Ovary (tissue), 9 donors: ENCODE results near the gene MMEL1. TPM values are rescaled to one million over a fixed set of nuclear protein-coding genes. Genes with fewer than 3 reads are reported as not detected.

Experiments used
- DNase-seq, 5 donors: peaks; one replicate each; pipeline ENCODE4 v3.0.0-alpha.2; 2019 to 2020
- H3K27ac ChIP-seq, 2 donors: fragments of 200-600 bp; one replicate each; pipeline versions ENCODE4 v1.5.1 to v1.8.0; 2019 to 2022
- H3K27me3 ChIP-seq: fragments of 200-600 bp; one replicate; pipeline ENCODE4 v1.8.0; 2022
- H3K36me3 ChIP-seq: fragments of 200-600 bp; sonication (generic); one replicate; pipeline ENCODE4 v1.5.1; 2019
- H3K4me1 ChIP-seq: one replicate; pipeline ENCODE4 v1.8.1; 2013; ENCODE audit warnings: mild to moderate bottlenecking, moderate library complexity; ENCODE audit not compliant: insufficient read depth
- H3K4me3 ChIP-seq: fragments of 200-600 bp; sonication (generic); one replicate; pipeline ENCODE4 v1.5.1; 2017
- H3K9me3 ChIP-seq, 2 donors: fragments of 200-600 bp in 1 of 2; sonication (generic) in 1 of 2; one replicate each; pipeline versions ENCODE4 v1.5.1 to v1.8.1; 2013 to 2019; ENCODE audit warnings: mild to moderate bottlenecking in 1 of 2, moderate library complexity in 1 of 2
- CTCF ChIP-seq, 3 donors: fragments of 450-650 bp in 2 of 3; fragments of 200-600 bp in 1 of 3; IDR thresholded peaks; one replicate each; pipeline versions ENCODE4 v1.5.1 to v1.8.0; 2016 to 2022; ENCODE audit warnings: antibody characterized with exemption in 3 of 3, mild to moderate bottlenecking in 1 of 3
- EP300 ChIP-seq: sonication (generic); formaldehyde crosslinking; IDR thresholded peaks from one replicate; pipeline ENCODE4 v1.6.1; 2017; ENCODE audit warnings: antibody characterized with exemption
- POLR2A ChIP-seq: fragments of 450-650 bp; IDR thresholded peaks from one replicate; pipeline ENCODE4 v1.6.1; 2017; ENCODE audit warnings: antibody characterized with exemption, mild to moderate bottlenecking, moderate library complexity
- WGBS, 3 donors: extraction: QIAGEN DNeasy Blood & Tissue Kit in 1 of 3; methylation state at CpG; one replicate each; pipeline versions ENCODE4 v1.1.5 to v1.1.7; 2013 to 2017; 5-methylcytosine and 5-hydroxymethylcytosine counted together
- intact Hi-C, 4 donors: fragments of 100-400 bp; cut with DNase I; formaldehyde crosslinking; loops; one replicate each; pipeline versions ENCODE4 v1.11.0 to v1.15.1; 2022 to 2023
- polyA plus RNA-seq, 2 donors: library from polyadenylated mRNA; stranded (reverse); fragments of 200-250 nt in 1 of 2; fragments of 350-450 nt in 1 of 2; fragmentation: Illumina TruSeq in 1 of 2; extraction: RNeasy Lipid Tissue Mini Kit (QIAGEN cat#74804) in 1 of 2; gene quantifications; one replicate each; pipeline ENCODE4 v1.2.3, GENCODE V29; 2013 to 2014
- total RNA-seq, 7 donors: library from RNA; depleted of rRNA in 2 of 7; stranded (reverse); fragments of >200 nt in 2 of 7; fragmentation: NEBNext Ultra II Directional in 3 of 7; extraction: Animal tissue kit (Norgen Biotek cat#: 25700) in 3 of 7; gene quantifications; one replicate each; pipeline versions ENCODE4 v1.1.0 to v1.2.4, GENCODE V29; 2016 to 2023
- donor health status: DM: no; HTN: no; CAD: no; lungs with moderate emphysema.
- donor health status: DM: no; HTN: no; CAD: no.
- donor health status: Bipolar disorder and iron deficiency.
- donor health status: DM: yes; HTN: yes; CAD: no.
- donor health status: DM: no; HTN: no; CAD: no.
- donor health status: DM: yes; HTN: yes; CAD: no.

MMEL1 gene
- total and polyA plus RNA-seq, 9 donors = 0.42 to 7.9 (median 1.1) TPM; not detected in 3

GRCh38 chr1:2645143-2645542 is 12.3 kb upstream of the MMEL1 start:
- no peaks in the 10 kb centered on the region for H3K36me3 ChIP-seq
- H3K4me1 ChIP-seq = peaks cover 6% of the 10 kb centered on the region
- no peaks in the 10 kb centered on the region for H3K27me3 ChIP-seq
- 66 to 79% (median 69%) methylated on average over 12 to 14 of the region's 14 CpGs for WGBS, 3 donors
- intact Hi-C loops = no loop called here
- no peak for TF ChIP-seq CTCF (IDR thresholded peaks at IDR 0.05)
- TF ChIP-seq EP300 = no peak
- TF ChIP-seq POLR2A = no peak
- H3K4me3 ChIP-seq = no peak overlapping the region
- H3K27ac ChIP-seq = no peak overlapping the region
- peak in 3 of 5 donors; percentile 13 to 31 (median 16) for DNase-seq
- no peaks in the 10 kb centered on the region for H3K9me3 ChIP-seq

- H3K27ac ChIP-seq = no peak overlapping the region
- no peaks in the 10 kb centered on the region for H3K27me3 ChIP-seq
- intact Hi-C loops = no loop called here
- no peak overlapping the region for H3K4me3 ChIP-seq
- WGBS, 3 donors = 79 to 89% (median 82%) methylated on average over 12 of the region's 12 CpGs
- peak in 3 of 5 donors; percentile 14 to 25 (median 19) for DNase-seq
- H3K36me3 ChIP-seq = no peaks in the 10 kb centered on the region
- no peaks in the 10 kb centered on the region for H3K9me3 ChIP-seq
- TF ChIP-seq POLR2A (no peak), CTCF (IDR thresholded peaks at IDR 0.05) (no peak), EP300 (no peak)
- peaks cover 6% of the 10 kb centered on the region for H3K4me1 ChIP-seq
Observed at GRCh38 chr1:2644591-2645101, 11.8 kb upstream of the MMEL1 start.

GRCh38 chr1:2644171-2644570 is 11.4 kb upstream of the MMEL1 start:
- 77 to 85% (median 80%) methylated on average over 14 of the region's 14 CpGs for WGBS, 3 donors
- peak in 2 of 5 donors; percentile 20 to 26 for DNase-seq
- intact Hi-C loops = no loop called here
- no peak for TF ChIP-seq EP300
- no peak for TF ChIP-seq POLR2A
- TF ChIP-seq CTCF (IDR thresholded peaks at IDR 0.05) = no peak
- peaks cover 6% of the 10 kb centered on the region for H3K4me1 ChIP-seq
- H3K4me3 ChIP-seq = no peak overlapping the region
- H3K36me3 ChIP-seq = no peaks in the 10 kb centered on the region
- no peak overlapping the region for H3K27ac ChIP-seq
- no peaks in the 10 kb centered on the region for H3K9me3 ChIP-seq
- no peaks in the 10 kb centered on the region for H3K27me3 ChIP-seq

- Histone ChIP-seq H3K4me3 (peak overlapping the region; percentile 91), H3K9me3 (no peaks in the 10 kb centered on the region), H3K27ac (no peak overlapping the region), H3K36me3 (no peaks in the 10 kb centered on the region), H3K27me3 (no peaks in the 10 kb centered on the region), H3K4me1 (peaks cover 6% of the 10 kb centered on the region)
- intact Hi-C loops = no loop called here
- 13 to 14% (median 14%) methylated on average over 23 to 24 of the region's 24 CpGs for WGBS, 3 donors
- no peak for TF ChIP-seq CTCF (IDR thresholded peaks at IDR 0.05)
- TF ChIP-seq POLR2A = no peak
- TF ChIP-seq EP300 = no peak
- peak in 2 of 5 donors; percentile 38 to 40 for DNase-seq
Observed at GRCh38 chr1:2643414-2644077, 10.7 kb upstream of the MMEL1 start.
